22Rv1 (cell line): ENCODE measurements around the gene VASH1.

Experiments
- ZFX ChIP-seq: fragments of 450-650 bp; IDR thresholded peaks from 2 replicates; pipeline ENCODE4 v1.6.1; 2017; ENCODE audit warnings: antibody characterized with exemption, borderline replicate concordance
- TF ChIP-seq, protein P1 (sequence below): fragments of 450-650 bp; IDR thresholded peaks from 2 replicates; pipeline ENCODE4 v1.5.1; 2017; ENCODE audit warnings: mild to moderate bottlenecking

DNA sequence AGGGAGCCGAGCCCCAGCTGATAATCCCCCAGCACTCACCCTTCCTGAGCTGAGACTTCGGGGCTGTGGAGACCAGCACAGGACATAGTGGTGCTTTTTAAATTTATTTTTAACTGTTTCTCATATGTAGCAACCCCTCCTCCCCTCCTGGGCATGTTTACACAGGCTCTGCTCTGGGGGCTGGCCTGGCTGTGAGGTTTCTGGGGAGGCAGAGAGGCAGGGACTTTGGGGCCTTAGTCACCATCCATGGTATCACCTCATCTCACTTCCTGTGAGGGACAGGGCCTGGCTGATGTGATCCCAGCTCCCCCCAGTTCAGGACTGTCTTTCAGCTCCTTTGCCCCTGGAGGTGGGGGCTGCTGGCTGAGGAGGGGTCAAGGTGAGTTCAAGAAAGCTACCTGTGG is 20.4 kb downstream of the VASH1 start:
- TF ChIP-seq, protein P1, sequence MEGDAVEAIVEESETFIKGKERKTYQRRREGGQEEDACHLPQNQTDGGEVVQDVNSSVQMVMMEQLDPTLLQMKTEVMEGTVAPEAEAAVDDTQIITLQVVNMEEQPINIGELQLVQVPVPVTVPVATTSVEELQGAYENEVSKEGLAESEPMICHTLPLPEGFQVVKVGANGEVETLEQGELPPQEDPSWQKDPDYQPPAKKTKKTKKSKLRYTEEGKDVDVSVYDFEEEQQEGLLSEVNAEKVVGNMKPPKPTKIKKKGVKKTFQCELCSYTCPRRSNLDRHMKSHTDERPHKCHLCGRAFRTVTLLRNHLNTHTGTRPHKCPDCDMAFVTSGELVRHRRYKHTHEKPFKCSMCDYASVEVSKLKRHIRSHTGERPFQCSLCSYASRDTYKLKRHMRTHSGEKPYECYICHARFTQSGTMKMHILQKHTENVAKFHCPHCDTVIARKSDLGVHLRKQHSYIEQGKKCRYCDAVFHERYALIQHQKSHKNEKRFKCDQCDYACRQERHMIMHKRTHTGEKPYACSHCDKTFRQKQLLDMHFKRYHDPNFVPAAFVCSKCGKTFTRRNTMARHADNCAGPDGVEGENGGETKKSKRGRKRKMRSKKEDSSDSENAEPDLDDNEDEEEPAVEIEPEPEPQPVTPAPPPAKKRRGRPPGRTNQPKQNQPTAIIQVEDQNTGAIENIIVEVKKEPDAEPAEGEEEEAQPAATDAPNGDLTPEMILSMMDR, result no peak
- TF ChIP-seq ZFX, result no peak
